Left renal pelvis (tissue), 4 donors: ENCODE results near the gene IDNK. TPM values are rescaled to one million over a fixed set of nuclear protein-coding genes. Genes with fewer than 3 reads are reported as not detected.

Experiments
- DNase-seq, 4 donors: peaks; one replicate each; pipeline ENCODE4 v3.0.0-alpha.2; 2013; ENCODE audit warnings: low read depth in 4 of 4, low spot score in 3 of 4
- polyA plus RNA-seq, 4 donors: library from polyadenylated mRNA; unstranded; fragments of 120-200 nt; gene quantifications; one replicate each; pipeline ENCODE4 v1.2.1, GENCODE V29; 2013; ENCODE audit not compliant: insufficient read length in 4 of 4

IDNK gene
- polyA plus RNA-seq, 4 donors = 3.3 to 13.9 (median 11.9) TPM

- DNase-seq = no peak
These were observed 8.1 kb downstream of the IDNK start for GRCh38 chr9:83630938-83631457.

- no peak for DNase-seq
These were observed 10.3 kb downstream of the IDNK start for GRCh38 chr9:83633255-83633654.

- DNase-seq = no peak
These were observed 10.7 kb downstream of the IDNK start for GRCh38 chr9:83633676-83634075.

- no peak for DNase-seq
These were observed 13.9 kb downstream of the IDNK start for GRCh38 chr9:83636813-83637212.

- no peak for DNase-seq
These were observed 14.4 kb downstream of the IDNK start for GRCh38 chr9:83637389-83637788.

- DNase-seq = no peak
These were observed 16.3 kb downstream of the IDNK start for GRCh38 chr9:83639266-83639665.

GRCh38 chr9:83642793-83643192 is 19.9 kb downstream of the IDNK start:
- no peak for DNase-seq

- no peak for DNase-seq
These were observed 23.7 kb downstream of the IDNK start for GRCh38 chr9:83646500-83647239.

- no peak for DNase-seq
These were observed 26.1 kb downstream of the IDNK start for GRCh38 chr9:83649080-83649479.

- no peak for DNase-seq
These were observed 26.6 kb downstream of the IDNK start for GRCh38 chr9:83649515-83649914.

- no peak for DNase-seq
These were observed 28.6 kb downstream of the IDNK start for GRCh38 chr9:83651558-83651957.

- DNase-seq = no peak
These were observed 29.5 kb downstream of the IDNK start for GRCh38 chr9:83652433-83652832.

- no peak for DNase-seq
These were observed 32.5 kb downstream of the IDNK start for GRCh38 chr9:83655433-83655832.

- DNase-seq = no peak
These were observed 33.2 kb downstream of the IDNK start for GRCh38 chr9:83656032-83656680.

- DNase-seq = no peak
These were observed 34.0 kb downstream of the IDNK start for GRCh38 chr9:83656952-83657351.

GRCh38 chr9:83662933-83663332 is 40.0 kb downstream of the IDNK start:
- no peak for DNase-seq

- no peak for DNase-seq
These were observed 42.7 kb downstream of the IDNK start for GRCh38 chr9:83665580-83666200.

GRCh38 chr9:83669067-83669466 is 46.1 kb downstream of the IDNK start:
- DNase-seq = no peak

GRCh38 chr9:83670381-83670780 is 47.4 kb downstream of the IDNK start:
- no peak for DNase-seq

- no peak for DNase-seq
These were observed 48.5 kb downstream of the IDNK start for GRCh38 chr9:83671451-83671850.

GRCh38 chr9:83675466-83675865 is 52.5 kb downstream of the IDNK start:
- DNase-seq = no peak

- no peak for DNase-seq
These were observed 54.7 kb downstream of the IDNK start for GRCh38 chr9:83677596-83677995.
